ENCODE results near the gene APBA1.

- TF ChIP-seq POLR2A (IDR thresholded peaks at IDR 0.05; ENCODE audit: low read depth, low read length) = no peak
- TF ChIP-seq POLR2AphosphoS5 (IDR thresholded peaks at IDR 0.05; ENCODE audit: low read depth, low read length) = no peak
Observed at GRCh38 chr9:69532396-69532795, 139.8 kb downstream of the APBA1 start.
